SK-N-SH (cell line): ENCODE results near the gene RTN4RL2. TPM values are rescaled to one million over a fixed set of nuclear protein-coding genes. Genes with fewer than 3 reads are reported as not detected.
"Not testable (repeated sequence)": the region's sequence is repeated elsewhere in the genome, so short reads cannot be mapped to it uniquely, and the experiment has no call there.

Source experiments
- CTCF ChIA-PET: fragments of 300-600, 350-600 bp; formaldehyde crosslinking; extraction: SDS; loops from one replicate; lab custom pipeline; 2021; lab: Yijun Ruan, JAX
- POLR2A ChIA-PET: fragments of 350-600 bp; sonication (Branson Sonifier 250); formaldehyde crosslinking; extraction: SDS; loops from one replicate; lab custom pipeline; 2020; ENCODE audit warnings: antibody characterized with exemption, inconsistent platforms; lab: Yijun Ruan, JAX
- DNase-seq: peaks from one replicate; pipeline ENCODE4 v3.0.0; 2012
- H2AFZ ChIP-seq: fragments of 200-600 bp; sonication (generic); 2 replicates; pipeline ENCODE4 v1.8.1; 2016; ENCODE audit warnings: antibody characterized with exemption, mild to moderate bottlenecking, low read depth
- H3F3A ChIP-seq: fragments of 200-600 bp; sonication (generic); replicated peaks from 2 replicates; pipeline ENCODE3; 2016; ENCODE audit warnings: antibody characterized with exemption, mild to moderate bottlenecking; ENCODE audit not compliant: insufficient read depth
- H3K27ac ChIP-seq, 2 experiments: fragments of 200-500 bp in 1 of 2; fragments of 200-600 bp in 1 of 2; sonication (Bioruptor generic) in 1 of 2; sonication (generic), shearing (Covaris generic) in 1 of 2; 2 replicates each; pipeline versions ENCODE4 v1.5.1 to v1.6.1; 2014 to 2016; ENCODE audit warnings: low read depth in 2 of 2, inconsistent platforms in 1 of 2, low read length in 1 of 2, mild to moderate bottlenecking in 1 of 2, mixed read lengths in 1 of 2
- H3K27me3 ChIP-seq: fragments of 200-600 bp; sonication (generic), shearing (Covaris generic); 2 replicates; pipeline ENCODE4 v1.6.1; 2016; ENCODE audit warnings: mixed run types; ENCODE audit not compliant: insufficient read depth
- H3K36me3 ChIP-seq, 2 experiments: fragments of 200-500 bp in 1 of 2; fragments of 200-600 bp in 1 of 2; sonication (Bioruptor generic) in 1 of 2; sonication (generic) in 1 of 2; replicated peaks in 1 of 2; 2 replicates each; pipeline versions ENCODE3 to v1.5.1; 2014 to 2016; ENCODE audit warnings: low read length in 1 of 2, mild to moderate bottlenecking in 1 of 2; ENCODE audit not compliant: insufficient read depth in 2 of 2, control insufficient read depth in 1 of 2
- H3K4me1 ChIP-seq, 2 experiments: fragments of 200-500 bp in 1 of 2; fragments of 200-600 bp in 1 of 2; sonication (Bioruptor generic) in 1 of 2; sonication (generic), shearing (Covaris generic) in 1 of 2; 2 replicates each; pipeline versions ENCODE4 v1.5.1 to v1.6.1; 2014 to 2016; ENCODE audit warnings: low read depth in 1 of 2, low read length in 1 of 2, mixed run types in 1 of 2; ENCODE audit not compliant: insufficient read depth in 2 of 2, control insufficient read depth in 1 of 2
- H3K4me2 ChIP-seq: fragments of 200-600 bp; sonication (generic), shearing (Covaris generic); 2 replicates; pipeline ENCODE4 v1.6.1; 2017; ENCODE audit warnings: mixed run types
- H3K4me3 ChIP-seq, 2 experiments: fragments of 200-500 bp in 1 of 2; fragments of 200-600 bp in 1 of 2; sonication (Bioruptor generic) in 1 of 2; sonication (generic), shearing (Covaris generic) in 1 of 2; 2 replicates each; pipeline versions ENCODE4 v1.5.1 to v1.8.1; 2014 to 2016; ENCODE audit warnings: low read depth in 2 of 2, inconsistent platforms in 1 of 2, low read length in 1 of 2, mild to moderate bottlenecking in 1 of 2, mixed read lengths in 1 of 2, moderate library complexity in 1 of 2
- H3K79me2 ChIP-seq: fragments of 200-600 bp; sonication (generic); 2 replicates; pipeline ENCODE4 v1.8.1; 2017; ENCODE audit warnings: mild to moderate bottlenecking; ENCODE audit not compliant: insufficient read depth
- H3K9ac ChIP-seq: fragments of 200-600 bp; sonication (generic); 2 replicates; pipeline ENCODE4 v1.6.1; 2017; ENCODE audit warnings: mixed run types
- H3K9me2 ChIP-seq: fragments of 200-600 bp; sonication (generic); 2 replicates; pipeline ENCODE4 v1.6.1; 2017; ENCODE audit warnings: mixed run types
- H3K9me3 ChIP-seq: fragments of 200-600 bp; sonication (generic); 2 replicates; pipeline ENCODE4 v1.6.1; 2017; ENCODE audit warnings: mixed run types, mild to moderate bottlenecking, moderate library complexity
- H4K20me1 ChIP-seq: fragments of 200-600 bp; sonication (generic); 2 replicates; pipeline ENCODE4 v1.6.1; 2017; ENCODE audit warnings: mild to moderate bottlenecking, mixed run types; ENCODE audit not compliant: insufficient read depth
- CHD2 ChIP-seq: fragments of 150-350 bp; IDR thresholded peaks from 2 replicates; pipeline ENCODE4 v1.6.1; 2018; ENCODE audit warnings: low read length; ENCODE audit not compliant: partially characterized antibody
- ELF1 ChIP-seq: IDR thresholded peaks from 2 replicates; pipeline ENCODE4 v1.4.0; 2012
- EP300 ChIP-seq, 2 experiments: IDR thresholded peaks; 2 replicates each; pipeline versions ENCODE4 v1.4.0 to v1.6.1; 2012; ENCODE audit warnings: borderline replicate concordance in 1 of 2, low read depth in 1 of 2, low read length in 1 of 2
- FOSL2 ChIP-seq: IDR thresholded peaks from 2 replicates; pipeline ENCODE4 v1.4.0; 2012; ENCODE audit warnings: low read depth, mild to moderate bottlenecking, moderate library complexity, borderline replicate concordance
- FOXJ3 ChIP-seq: sonication (generic); formaldehyde crosslinking; IDR thresholded peaks from 2 replicates; pipeline ENCODE4 v1.5.1; 2020; ENCODE audit warnings: mild to moderate bottlenecking, missing genetic modification reagents
- FOXM1 ChIP-seq: IDR thresholded peaks from 2 replicates; pipeline ENCODE4 v1.4.0; 2012; ENCODE audit warnings: low read depth, mild to moderate bottlenecking
- GABPA ChIP-seq: IDR thresholded peaks from 2 replicates; pipeline ENCODE4 v1.4.0; 2012; ENCODE audit warnings: low read depth, mild to moderate bottlenecking
- IRF3 ChIP-seq: fragments of 150-350 bp; IDR thresholded peaks from 2 replicates; pipeline ENCODE4 v1.6.1; 2016; ENCODE audit warnings: mild to moderate bottlenecking, low read depth, low read length
- MAX ChIP-seq: IDR thresholded peaks from 2 replicates; pipeline ENCODE4 v1.4.0; 2012; ENCODE audit warnings: low read depth
- MXI1 ChIP-seq: IDR thresholded peaks from 2 replicates; pipeline ENCODE4 v1.6.1; 2012; ENCODE audit warnings: mild to moderate bottlenecking, low read depth, low read length, improper control_type of control experiment
- PBX3 ChIP-seq: IDR thresholded peaks from 2 replicates; pipeline ENCODE4; 2012
- SIN3A ChIP-seq: IDR thresholded peaks from 2 replicates; pipeline ENCODE4 v1.6.1; 2012; ENCODE audit warnings: low read depth, mild to moderate bottlenecking, low read length, moderate library complexity, borderline replicate concordance
- YY1 ChIP-seq: IDR thresholded peaks from 2 replicates; pipeline ENCODE4 v1.4.0; 2012; ENCODE audit warnings: low read depth, mild to moderate bottlenecking
- ZBTB33 ChIP-seq: IDR thresholded peaks from 2 replicates; pipeline ENCODE4 v1.4.0; 2012; ENCODE audit warnings: low read depth, borderline replicate concordance
- WGBS: methylation state at CpG from one replicate; pipeline ENCODE4 v1.1.6; 2017; ENCODE audit warnings: low lambda C conversion rate; 5-methylcytosine and 5-hydroxymethylcytosine counted together
- polyA plus RNA-seq, 3 experiments: library from polyadenylated mRNA; depleted of rRNA; stranded (reverse); fragments of >200 nt; gene quantifications; 2 replicates each; pipeline ENCODE4 v1.2.3, GENCODE V29; 2012
- TF ChIP-seq, protein P1 (sequence below): fragments of 200-600 bp; sonication (generic); IDR thresholded peaks from 2 replicates; pipeline ENCODE4 v1.6.1; 2017; ENCODE audit warnings: antibody characterized with exemption, mild to moderate bottlenecking, moderate library complexity

RTN4RL2 gene
- polyA plus RNA-seq, 1 of the 3 experiments (the other 2 are of a cell fraction): 0.30 TPM

DNA sequence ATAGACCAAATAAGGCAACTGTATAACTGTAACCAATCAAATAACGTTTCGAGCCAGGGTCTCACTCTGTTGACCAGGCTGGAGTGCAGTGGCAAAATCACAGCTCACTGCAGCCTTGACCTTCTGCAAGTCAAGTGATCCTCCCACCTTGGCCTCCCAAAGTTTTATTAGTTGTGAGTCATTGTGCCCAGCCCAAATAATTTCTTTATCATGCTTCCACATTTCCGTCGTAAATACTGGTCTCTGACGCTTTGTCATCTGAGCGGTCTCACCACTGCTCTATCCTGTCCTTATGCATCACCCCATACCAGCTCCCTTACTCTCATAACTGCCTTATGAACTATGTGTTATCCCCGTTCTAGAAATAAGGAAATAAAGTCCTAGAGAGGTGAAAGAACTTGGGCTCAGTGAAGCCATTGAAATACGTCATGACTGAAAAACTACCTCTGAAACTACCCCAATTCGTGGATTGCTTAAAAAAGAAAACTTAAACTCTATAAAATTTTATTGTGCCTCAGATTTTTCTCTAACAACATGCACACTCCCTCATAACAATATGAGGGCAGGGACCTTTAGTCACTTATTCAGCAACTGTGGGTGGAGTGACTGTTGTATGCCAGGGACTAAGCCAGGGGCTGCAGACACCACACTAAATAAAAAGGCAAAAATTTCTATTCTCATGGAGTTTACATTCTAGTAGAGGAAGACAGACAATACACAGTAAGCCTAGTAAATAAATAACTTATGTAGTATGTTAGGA lies 15.8 kb upstream of the RTN4RL2 start:
- no peaks in the 10 kb centered on the region for H3F3A ChIP-seq
- ChIA-PET CTCF (interaction anchor here (1.3 to 5.9 kb wide), 5 partner anchors 10 to 99 kb away, joined by 4 to 43 read pairs (median 5); no protein-coding TSS in a partner anchor), POLR2A (no interaction called here)
- H4K20me1 ChIP-seq: no peaks in the 10 kb centered on the region
- H3K79me2 ChIP-seq: no peaks in the 10 kb centered on the region
- H2AFZ ChIP-seq: no peak overlapping the region
- 54% methylated on average over 9 of the region's 9 CpGs for WGBS
- TF ChIP-seq CHD2 (no peak), FOSL2 (no peak), GABPA (no peak), MXI1 (no peak), IRF3 (no peak), EP300 (IDR thresholded peaks at IDR 0.05; ENCODE audit: borderline replicate concordance in 1 of 2, low read depth in 1 of 2, low read length in 1 of 2) (no peak)
- no peaks in the 10 kb centered on the region for H3K9me2 ChIP-seq
- no peak overlapping the region for H3K4me3 ChIP-seq
- no peaks in the 10 kb centered on the region for H3K9me3 ChIP-seq
- no peak overlapping the region for H3K27ac ChIP-seq
- H3K4me1 ChIP-seq: no peaks in the 10 kb centered on the region
- no peak for DNase-seq
- H3K36me3 ChIP-seq: no peaks in the 10 kb centered on the region
- H3K4me2 ChIP-seq: no peak overlapping the region
- H3K27me3 ChIP-seq: no peaks in the 10 kb centered on the region; the same call in 1 of the 2 replicates
- H3K9ac ChIP-seq: no peak overlapping the region

GRCh38 chr11:57445122-57445394 lies 15.3 kb upstream of the RTN4RL2 start:
- H3K27ac ChIP-seq, H3K9me2 ChIP-seq, POLR2A ChIA-PET, H4K20me1 ChIP-seq, H3K4me2 ChIP-seq, H3K27me3 ChIP-seq, H3K4me1 ChIP-seq, H3K36me3 ChIP-seq, H2AFZ ChIP-seq, H3K9me3 ChIP-seq, H3K9ac ChIP-seq, DNase-seq, H3K4me3 ChIP-seq, H3F3A ChIP-seq, H3K79me2 ChIP-seq: not testable (repeated sequence)
- 73% methylated on average over 9 of the region's 9 CpGs for WGBS
- CTCF ChIA-PET: interaction anchor here (2.1 to 5.9 kb wide), 2 partner anchors 12 to 39 kb away, joined by 5 to 43 read pairs; no protein-coding TSS in a partner anchor

DNA sequence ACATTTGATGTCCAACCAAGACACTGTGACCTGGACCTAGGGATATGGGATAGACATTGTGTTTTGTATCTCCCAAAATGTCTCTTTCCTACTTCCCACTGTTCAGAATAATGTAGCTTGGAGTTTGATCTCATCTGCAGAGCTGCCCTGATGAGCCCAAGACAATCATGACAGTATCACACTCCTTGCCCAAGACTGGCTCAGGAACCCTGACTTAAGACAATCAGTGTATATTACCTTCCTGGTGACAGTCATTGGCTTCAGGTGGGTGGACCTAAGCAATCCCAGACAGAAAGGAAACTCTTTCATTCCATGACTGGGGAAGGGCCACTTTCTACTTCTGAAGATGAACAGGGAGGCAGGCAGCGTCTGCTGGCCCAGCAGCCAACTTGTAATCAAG lies 14.3 kb upstream of the RTN4RL2 start:
- H3K9ac ChIP-seq: no peak overlapping the region
- H3F3A ChIP-seq: no peaks in the 10 kb centered on the region
- H3K79me2 ChIP-seq: no peaks in the 10 kb centered on the region
- ChIA-PET POLR2A (no interaction called here), CTCF (interaction anchor here (1.0 to 1.9 kb wide), 3 partner anchors 12 to 37 kb away, joined by 3 to 9 read pairs (median 6); partner anchors contain the start of gene RTN4RL2)
- no peaks in the 10 kb centered on the region for H4K20me1 ChIP-seq
- no peak overlapping the region for H3K4me3 ChIP-seq
- H3K36me3 ChIP-seq: no peaks in the 10 kb centered on the region
- no peaks in the 10 kb centered on the region for H3K4me1 ChIP-seq
- no peak overlapping the region for H3K4me2 ChIP-seq
- no peak overlapping the region for H2AFZ ChIP-seq
- no peak overlapping the region for H3K27ac ChIP-seq
- H3K9me2 ChIP-seq: no peaks in the 10 kb centered on the region
- WGBS: 40% methylated on average over 1 of the region's 1 CpG
- H3K27me3 ChIP-seq: no peaks in the 10 kb centered on the region; the same call in 1 of the 2 replicates
- no peak for DNase-seq
- H3K9me3 ChIP-seq: no peaks in the 10 kb centered on the region
- TF ChIP-seq, protein P1, sequence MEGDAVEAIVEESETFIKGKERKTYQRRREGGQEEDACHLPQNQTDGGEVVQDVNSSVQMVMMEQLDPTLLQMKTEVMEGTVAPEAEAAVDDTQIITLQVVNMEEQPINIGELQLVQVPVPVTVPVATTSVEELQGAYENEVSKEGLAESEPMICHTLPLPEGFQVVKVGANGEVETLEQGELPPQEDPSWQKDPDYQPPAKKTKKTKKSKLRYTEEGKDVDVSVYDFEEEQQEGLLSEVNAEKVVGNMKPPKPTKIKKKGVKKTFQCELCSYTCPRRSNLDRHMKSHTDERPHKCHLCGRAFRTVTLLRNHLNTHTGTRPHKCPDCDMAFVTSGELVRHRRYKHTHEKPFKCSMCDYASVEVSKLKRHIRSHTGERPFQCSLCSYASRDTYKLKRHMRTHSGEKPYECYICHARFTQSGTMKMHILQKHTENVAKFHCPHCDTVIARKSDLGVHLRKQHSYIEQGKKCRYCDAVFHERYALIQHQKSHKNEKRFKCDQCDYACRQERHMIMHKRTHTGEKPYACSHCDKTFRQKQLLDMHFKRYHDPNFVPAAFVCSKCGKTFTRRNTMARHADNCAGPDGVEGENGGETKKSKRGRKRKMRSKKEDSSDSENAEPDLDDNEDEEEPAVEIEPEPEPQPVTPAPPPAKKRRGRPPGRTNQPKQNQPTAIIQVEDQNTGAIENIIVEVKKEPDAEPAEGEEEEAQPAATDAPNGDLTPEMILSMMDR: no peak
- TF ChIP-seq GABPA (no peak), SIN3A (no peak), FOXM1 (no peak), MAX (no peak), FOXJ3 (CRISPR knock-in tag) (no peak), ELF1 (no peak), ZBTB33 (no peak), MXI1 (no peak), YY1 (no peak), PBX3 (no peak)
